Activated CD8-positive, alpha-beta memory T cell treated with anti-CD3 and anti-CD28 coated beads, Interleukin-2, amount 50 U/mL, for 24 hours (primary cell): ENCODE data around the gene MLPH.
A peak's percentile ranks its signal among the peaks of the same experiment; 100 is the strongest.

Experiments used
- DNase-seq: peaks from one replicate; pipeline ENCODE4 v3.0.0-alpha.2; 2020; ENCODE audit errors: extremely low read depth

MLPH gene

GRCh38 chr2:237500681-237501424 lies 13.8 kb downstream of the MLPH start:
- DNase-seq, result no peak

- DNase-seq, result no peak
Observed at GRCh38 chr2:237501892-237502513, 15.0 kb downstream of the MLPH start.

DNA sequence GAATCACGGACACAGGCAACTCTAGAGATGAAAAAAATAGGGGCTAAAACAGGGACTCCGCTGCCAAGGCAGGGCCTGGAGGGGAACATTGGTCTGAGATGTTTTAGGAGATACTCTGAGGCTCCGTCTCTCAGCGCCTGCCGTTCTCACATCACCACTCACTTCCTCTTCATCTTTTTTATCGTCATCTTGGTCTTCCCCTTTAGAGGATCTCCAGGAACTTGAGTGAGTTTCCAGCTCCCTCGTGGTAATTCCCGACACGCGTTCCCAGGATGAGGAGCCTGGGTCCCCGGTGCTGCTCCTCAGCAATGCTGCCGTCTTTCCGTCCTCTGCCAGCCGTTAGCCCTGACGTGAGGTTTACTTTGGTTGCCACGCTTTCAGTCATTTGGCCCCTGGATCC lies 16.1 kb downstream of the MLPH start:
- no peak for DNase-seq

GRCh38 chr2:237505188-237505939 lies 18.3 kb downstream of the MLPH start:
- DNase-seq, result no peak

GRCh38 chr2:237507512-237507911 lies 20.5 kb downstream of the MLPH start:
- DNase-seq, result no peak

GRCh38 chr2:237508361-237508760 lies 21.3 kb downstream of the MLPH start:
- DNase-seq, result no peak

DNA sequence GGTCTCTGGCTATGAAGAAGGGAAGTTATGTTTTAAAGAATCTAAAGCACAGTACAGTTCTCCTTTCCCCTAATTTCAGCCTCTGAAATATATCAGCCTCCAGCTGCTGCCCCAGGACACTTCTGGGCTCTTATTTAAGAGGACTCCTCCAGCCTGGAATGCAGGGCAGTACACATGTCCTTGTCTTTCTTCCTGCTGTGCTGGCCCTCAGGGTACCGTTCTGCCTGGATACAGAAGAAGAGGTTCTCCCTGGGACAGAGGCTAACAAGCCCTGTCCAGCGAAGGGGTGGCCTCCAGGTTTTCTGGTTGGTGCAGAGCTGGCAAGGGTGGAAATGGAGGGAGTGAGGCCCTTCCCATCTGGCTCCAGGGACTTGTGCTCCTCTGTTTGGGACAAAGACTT lies 22.1 kb downstream of the MLPH start:
- DNase-seq, result no peak

DNA sequence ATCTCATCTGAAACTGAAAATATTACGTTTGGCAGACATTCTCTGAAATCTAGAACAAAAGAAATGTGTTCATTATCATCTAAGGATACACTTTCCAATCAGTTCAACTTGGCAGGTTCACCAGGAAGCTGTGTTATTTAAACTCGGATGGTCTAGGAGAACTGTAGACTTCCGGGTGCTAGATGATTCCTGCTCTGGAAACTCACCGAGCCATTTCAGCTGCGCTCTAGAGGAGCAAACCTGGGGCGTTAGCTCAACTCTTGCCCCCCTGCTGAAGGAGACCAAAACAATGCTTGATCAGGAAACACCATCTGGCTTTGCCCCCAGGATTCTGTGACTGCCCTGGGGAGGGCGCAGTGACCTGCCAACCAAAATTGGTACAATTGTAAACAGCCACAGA lies 22.9 kb downstream of the MLPH start:
- DNase-seq, result no peak

DNA sequence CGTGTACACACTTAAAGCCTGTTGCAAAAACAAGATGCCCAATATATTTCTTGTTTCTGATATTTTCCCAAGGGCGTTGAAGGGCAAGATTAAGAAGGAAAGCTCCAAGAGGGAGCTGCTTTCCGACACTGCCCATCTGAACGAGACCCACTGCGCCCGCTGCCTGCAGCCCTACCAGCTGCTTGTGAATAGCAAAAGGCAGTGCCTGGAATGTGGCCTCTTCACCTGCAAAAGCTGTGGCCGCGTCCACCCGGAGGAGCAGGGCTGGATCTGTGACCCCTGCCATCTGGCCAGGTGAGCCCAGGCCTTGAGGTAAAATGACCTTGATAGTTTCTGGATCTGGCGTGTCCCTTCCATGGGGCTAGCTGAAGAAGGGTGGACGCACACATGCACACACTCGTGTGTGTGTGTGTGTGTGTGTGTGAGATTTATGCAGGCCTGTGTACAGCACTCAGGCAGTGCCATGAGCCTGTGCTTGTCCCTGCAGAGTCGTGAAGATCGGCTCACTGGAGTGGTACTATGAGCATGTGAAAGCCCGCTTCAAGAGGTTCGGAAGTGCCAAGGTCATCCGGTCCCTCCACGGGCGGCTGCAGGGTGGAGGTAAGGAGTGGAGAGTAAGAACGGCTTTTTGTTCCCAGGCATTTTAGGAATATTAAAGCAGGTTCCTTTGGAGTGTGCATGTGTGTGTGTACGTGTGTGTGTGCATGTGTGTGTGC lies 23.6 kb downstream of the MLPH start:
- no peak for DNase-seq

GRCh38 chr2:237511433-237511832 lies 24.4 kb downstream of the MLPH start:
- no peak for DNase-seq

DNA sequence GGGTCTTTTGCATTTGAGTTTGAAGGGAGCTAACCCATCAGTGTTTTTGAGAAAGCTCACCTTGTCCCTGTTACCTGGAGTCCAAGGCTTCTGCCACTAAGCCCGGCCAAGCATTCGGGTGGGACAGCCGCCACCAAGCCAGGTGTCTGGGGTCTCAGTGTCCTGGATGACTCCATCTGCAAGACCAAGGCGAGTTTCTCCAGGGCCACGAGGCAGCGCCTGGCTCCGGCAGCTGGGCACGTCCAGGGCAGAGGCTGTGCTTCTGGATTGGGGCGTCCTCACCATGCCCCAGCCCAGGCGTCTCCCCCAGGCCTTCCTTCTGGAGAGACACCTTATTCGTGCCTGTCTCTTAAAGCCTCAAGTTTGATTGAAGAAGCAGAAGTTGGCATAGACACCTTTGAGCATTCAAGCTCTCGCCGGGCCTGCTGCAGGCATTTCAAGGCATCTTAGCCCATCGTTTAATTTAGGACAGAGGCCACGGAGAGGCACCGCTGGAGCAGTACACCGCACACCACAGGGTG lies 24.9 kb downstream of the MLPH start:
- no peak for DNase-seq

DNA sequence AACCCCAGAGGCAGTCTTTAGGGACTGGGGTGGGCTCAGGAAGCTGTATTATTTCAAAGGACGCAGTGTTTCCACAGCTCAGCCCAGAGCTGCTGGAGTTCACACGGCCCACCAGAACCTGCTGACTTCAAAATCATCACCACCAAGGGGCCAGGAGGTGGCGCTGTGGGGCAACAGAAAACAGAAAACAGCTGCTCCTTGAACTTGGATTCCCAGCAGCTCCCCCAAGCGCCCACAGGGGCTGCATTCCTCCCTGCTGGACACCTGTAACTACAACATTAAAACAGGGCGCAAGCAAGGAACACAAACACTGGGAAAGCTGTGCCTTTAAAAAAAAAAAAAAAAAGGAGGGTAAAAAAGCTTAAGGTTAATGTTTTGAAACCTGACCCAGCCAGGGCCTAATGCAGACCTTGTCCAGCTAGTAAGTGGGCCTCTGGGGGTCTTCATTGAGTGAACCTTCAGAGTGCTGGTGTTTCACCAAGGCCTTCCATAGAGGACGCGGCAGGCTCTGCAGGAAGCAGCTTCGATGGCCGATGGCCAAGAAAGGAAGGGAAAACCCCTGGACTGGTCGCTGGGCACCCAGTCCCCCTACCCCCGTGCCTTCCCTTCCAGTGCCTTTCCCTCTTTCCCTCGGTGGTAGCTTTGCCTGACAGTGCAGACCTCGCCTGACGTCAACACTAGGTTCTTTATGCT lies 25.9 kb downstream of the MLPH start:
- DNase-seq, result peak; percentile 44

- no peak for DNase-seq
Observed at GRCh38 chr2:237513693-237514092, 26.6 kb downstream of the MLPH start.

GRCh38 chr2:237514474-237515130 lies 27.6 kb downstream of the MLPH start:
- no peak for DNase-seq

DNA sequence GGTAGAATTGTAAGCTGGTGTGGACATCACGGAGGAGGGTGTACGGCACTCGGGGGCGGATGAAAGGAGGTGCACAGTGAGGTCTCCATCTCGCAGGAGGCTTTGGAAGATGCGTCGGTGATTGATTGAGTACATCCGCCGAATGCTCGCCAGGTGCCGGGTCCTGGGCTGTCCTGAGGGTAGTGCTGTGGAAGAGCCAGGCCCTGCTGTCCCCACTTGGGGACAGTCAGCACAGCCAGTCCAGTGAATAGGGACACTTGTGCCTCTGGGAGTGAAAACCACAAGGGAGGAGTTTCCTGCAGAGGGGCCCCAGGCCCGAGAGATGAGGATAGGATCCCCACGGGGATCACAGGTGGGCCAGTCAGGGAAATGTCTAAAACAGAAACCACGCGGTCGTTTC lies 28.1 kb downstream of the MLPH start:
- DNase-seq, result no peak

GRCh38 chr2:237515621-237516275 lies 28.7 kb downstream of the MLPH start:
- DNase-seq, result no peak

- no peak for DNase-seq
Observed at GRCh38 chr2:237517163-237517562, 30.1 kb downstream of the MLPH start.

DNA sequence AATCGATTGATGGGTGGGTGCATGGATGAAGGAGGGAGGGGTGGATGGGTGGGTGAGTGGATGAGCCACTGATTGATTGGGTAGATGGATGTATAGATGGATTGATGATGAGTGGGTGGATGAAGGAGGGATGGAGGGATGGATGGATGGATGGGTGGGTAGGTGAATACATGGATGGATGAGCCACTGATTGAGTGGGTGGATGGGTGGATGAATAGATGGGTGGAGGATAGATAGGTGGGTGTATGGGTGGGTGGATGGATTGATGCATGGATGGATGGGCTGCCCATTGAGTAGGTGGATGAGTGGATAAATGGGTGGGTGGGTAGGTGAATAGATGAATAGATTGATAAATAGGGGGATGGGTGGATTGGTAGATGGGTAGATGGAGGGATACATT lies 30.9 kb downstream of the MLPH start:
- no peak for DNase-seq

GRCh38 chr2:237519506-237520245 lies 32.6 kb downstream of the MLPH start:
- no peak for DNase-seq

GRCh38 chr2:237520290-237520689 lies 33.2 kb downstream of the MLPH start:
- no peak for DNase-seq
